Measurements from ENCODE around the gene PDE7B.
A peak's percentile ranks its signal among the peaks of the same experiment; 100 is the strongest.

The PDE7B gene

GRCh38 chr6:136011475-136011874 lies 160.0 kb downstream of the PDE7B start:
- H3K4me3 ChIP-seq (ENCODE audit: low read depth, low read length) = peak overlapping the region; percentile 48
- TF ChIP-seq CTCF (IDR thresholded peaks at IDR 0.05; ENCODE audit: low read depth, low read length) = no peak

GRCh38 chr6:136012198-136012887 lies 160.8 kb downstream of the PDE7B start:
- H3K4me3 ChIP-seq (ENCODE audit: low read depth, low read length) = peak overlapping the region; percentile 48
- no peak for TF ChIP-seq CTCF (IDR thresholded peaks at IDR 0.05; ENCODE audit: low read depth, low read length)

- no peak for TF ChIP-seq CTCF (IDR thresholded peaks at IDR 0.05; ENCODE audit: low read depth, low read length)
- no peak overlapping the region for H3K4me3 ChIP-seq (ENCODE audit: low read depth, low read length)
Measured at GRCh38 chr6:136012943-136013342, 161.4 kb downstream of the PDE7B start.

- no peak for TF ChIP-seq CTCF (IDR thresholded peaks at IDR 0.05; ENCODE audit: low read depth, low read length)
- peak overlapping the region; percentile 37 for H3K4me3 ChIP-seq (ENCODE audit: low read depth, low read length)
Measured at GRCh38 chr6:136014454-136015437, 163.2 kb downstream of the PDE7B start.

- TF ChIP-seq CTCF (IDR thresholded peaks at IDR 0.05; ENCODE audit: low read depth, low read length) = no peak
- H3K4me3 ChIP-seq (ENCODE audit: low read depth, low read length) = peak overlapping the region; percentile 37
Measured at GRCh38 chr6:136015531-136015930, 164.0 kb downstream of the PDE7B start.

GRCh38 chr6:136016228-136017225 lies 165.0 kb downstream of the PDE7B start:
- no peak for TF ChIP-seq CTCF (IDR thresholded peaks at IDR 0.05; ENCODE audit: low read depth, low read length)
- H3K4me3 ChIP-seq (ENCODE audit: low read depth, low read length) = no peak overlapping the region
